NCI-H82 (cell line): ENCODE measurements around the gene ENTPD1.
A peak's percentile ranks its signal among the peaks of the same experiment; 100 is the strongest.
"Not testable (repeated sequence)": the region's sequence is repeated elsewhere in the genome, so short reads cannot be mapped to it uniquely, and the experiment has no call there.

Experiments
- DNase-seq: peaks from one replicate; lab custom pipeline; 2025; lab: John Stamatoyannopoulos, UW

ENTPD1 gene

GRCh38 chr10:95756041-95756761 lies at the start of gene ENTPD1:
ENTPD1 (plus strand) TSS chr10:95756163; CDS start chr10:95756240, 77 bp downstream.
- DNase-seq: no peak

- DNase-seq: no peak
Observed at GRCh38 chr10:95706573-95706972, 49.4 kb upstream of the ENTPD1 start.

- no peak for DNase-seq
Observed at GRCh38 chr10:95706990-95707389, 49.0 kb upstream of the ENTPD1 start.

GRCh38 chr10:95711492-95711891 lies 44.5 kb upstream of the ENTPD1 start:
- DNase-seq: no peak

GRCh38 chr10:95716466-95716865 lies 39.5 kb upstream of the ENTPD1 start:
- DNase-seq: peak; percentile 25

GRCh38 chr10:95716866-95717265 lies 39.1 kb upstream of the ENTPD1 start:
- DNase-seq: peak; percentile 14

- peak; percentile 0 for DNase-seq
Observed at GRCh38 chr10:95720745-95721144, 35.2 kb upstream of the ENTPD1 start.

GRCh38 chr10:95722496-95722895 lies 33.5 kb upstream of the ENTPD1 start:
- not testable (repeated sequence) for DNase-seq

GRCh38 chr10:95728526-95728925 lies 27.4 kb upstream of the ENTPD1 start:
- no peak for DNase-seq

- DNase-seq: no peak
Observed at GRCh38 chr10:95729323-95730055, 26.5 kb upstream of the ENTPD1 start.

- no peak for DNase-seq
Observed at GRCh38 chr10:95730233-95730632, 25.7 kb upstream of the ENTPD1 start.

GRCh38 chr10:95732907-95733306 lies 23.1 kb upstream of the ENTPD1 start:
- DNase-seq: not testable (repeated sequence)

- no peak for DNase-seq
Observed at GRCh38 chr10:95739056-95739455, 16.9 kb upstream of the ENTPD1 start.

GRCh38 chr10:95741807-95742467 lies 14.0 kb upstream of the ENTPD1 start:
- no peak for DNase-seq

- no peak for DNase-seq
Observed at GRCh38 chr10:95742485-95742884, 13.5 kb upstream of the ENTPD1 start.

- DNase-seq: no peak
Observed at GRCh38 chr10:95742962-95743535, 12.9 kb upstream of the ENTPD1 start.

GRCh38 chr10:95745501-95745900 lies 10.5 kb upstream of the ENTPD1 start:
- no peak for DNase-seq

- DNase-seq: no peak
Observed at GRCh38 chr10:95748349-95748748, 7.6 kb upstream of the ENTPD1 start.

- peak; percentile 0 for DNase-seq
Observed at GRCh38 chr10:95755511-95756004, 405 bp upstream of the ENTPD1 start.

GRCh38 chr10:95756809-95757684 lies 1.1 kb downstream of the ENTPD1 start:
- DNase-seq: no peak

- peak; percentile 0 for DNase-seq
Observed at GRCh38 chr10:95758351-95759025, 2.5 kb downstream of the ENTPD1 start.
